IMR-90 (cell line): ENCODE measurements around the gene PGA3.

ENCODE experiments used
- BHLHE40 ChIP-seq: fragments of 150-350 bp; IDR thresholded peaks from 2 replicates; pipeline ENCODE4 v1.6.1; 2016; ENCODE audit warnings: mild to moderate bottlenecking, low read depth, low read length
- CEBPB ChIP-seq: IDR thresholded peaks from 2 replicates; pipeline ENCODE4 v1.6.1; 2012; ENCODE audit warnings: low read depth, low read length, improper control_type of control experiment
- CHD1 ChIP-seq: IDR thresholded peaks from 2 replicates; pipeline ENCODE4 v1.6.1; 2012; ENCODE audit warnings: low read depth, low read length, improper control_type of control experiment
- ELK1 ChIP-seq: fragments of 150-350 bp; IDR thresholded peaks from 2 replicates; pipeline ENCODE4 v1.6.1; 2016; ENCODE audit warnings: low read depth, mild to moderate bottlenecking, low read length, moderate library complexity, borderline replicate concordance
- FOS ChIP-seq: fragments of 150-350 bp; IDR thresholded peaks from 2 replicates; pipeline ENCODE4 v1.6.1; 2016; ENCODE audit warnings: low read depth, low read length
- MAFK ChIP-seq: IDR thresholded peaks from 2 replicates; pipeline ENCODE4 v1.6.1; 2012; ENCODE audit warnings: low read depth, low read length, improper control_type of control experiment
- MXI1 ChIP-seq: IDR thresholded peaks from 2 replicates; pipeline ENCODE4 v1.6.1; 2012; ENCODE audit warnings: low read depth, mild to moderate bottlenecking, low read length, moderate library complexity, borderline replicate concordance
- NFE2L2 ChIP-seq: fragments of 150-350 bp; IDR thresholded peaks from 2 replicates; pipeline ENCODE4 v1.6.1; 2016; ENCODE audit warnings: low read depth, mild to moderate bottlenecking, low read length
- POLR2A ChIP-seq: IDR thresholded peaks from 2 replicates; pipeline ENCODE4 v1.6.1; 2012; ENCODE audit warnings: mild to moderate bottlenecking, low read depth, low read length
- RAD21 ChIP-seq: IDR thresholded peaks from 2 replicates; pipeline ENCODE4 v1.6.1; 2012; ENCODE audit warnings: low read length, improper control_type of control experiment
- RFX5 ChIP-seq: IDR thresholded peaks from 2 replicates; pipeline ENCODE4 v1.8.0; 2012; ENCODE audit warnings: low read depth, mild to moderate bottlenecking, low read length, moderate library complexity
- SMC3 ChIP-seq: fragments of 150-350 bp; IDR thresholded peaks from 2 replicates; pipeline ENCODE4 v1.6.1; 2016; ENCODE audit warnings: low read depth, mild to moderate bottlenecking, antibody characterized with exemption, low read length, moderate library complexity
- TF ChIP-seq, protein P1 (sequence below): conservative IDR thresholded peaks from 2 replicates; pipeline ENCODE4 v1.5.1; 2012; ENCODE audit warnings: mild to moderate bottlenecking, low read depth, low read length, improper control_type of control experiment
- TF ChIP-seq, protein P2 (sequence below): fragments of 150-350 bp; IDR thresholded peaks from 2 replicates; pipeline ENCODE4 v1.6.1; 2017; ENCODE audit warnings: mild to moderate bottlenecking, antibody characterized with exemption, low read length, low read depth

- TF ChIP-seq, protein P1, sequence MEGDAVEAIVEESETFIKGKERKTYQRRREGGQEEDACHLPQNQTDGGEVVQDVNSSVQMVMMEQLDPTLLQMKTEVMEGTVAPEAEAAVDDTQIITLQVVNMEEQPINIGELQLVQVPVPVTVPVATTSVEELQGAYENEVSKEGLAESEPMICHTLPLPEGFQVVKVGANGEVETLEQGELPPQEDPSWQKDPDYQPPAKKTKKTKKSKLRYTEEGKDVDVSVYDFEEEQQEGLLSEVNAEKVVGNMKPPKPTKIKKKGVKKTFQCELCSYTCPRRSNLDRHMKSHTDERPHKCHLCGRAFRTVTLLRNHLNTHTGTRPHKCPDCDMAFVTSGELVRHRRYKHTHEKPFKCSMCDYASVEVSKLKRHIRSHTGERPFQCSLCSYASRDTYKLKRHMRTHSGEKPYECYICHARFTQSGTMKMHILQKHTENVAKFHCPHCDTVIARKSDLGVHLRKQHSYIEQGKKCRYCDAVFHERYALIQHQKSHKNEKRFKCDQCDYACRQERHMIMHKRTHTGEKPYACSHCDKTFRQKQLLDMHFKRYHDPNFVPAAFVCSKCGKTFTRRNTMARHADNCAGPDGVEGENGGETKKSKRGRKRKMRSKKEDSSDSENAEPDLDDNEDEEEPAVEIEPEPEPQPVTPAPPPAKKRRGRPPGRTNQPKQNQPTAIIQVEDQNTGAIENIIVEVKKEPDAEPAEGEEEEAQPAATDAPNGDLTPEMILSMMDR: no peak
- TF ChIP-seq, protein P2, sequence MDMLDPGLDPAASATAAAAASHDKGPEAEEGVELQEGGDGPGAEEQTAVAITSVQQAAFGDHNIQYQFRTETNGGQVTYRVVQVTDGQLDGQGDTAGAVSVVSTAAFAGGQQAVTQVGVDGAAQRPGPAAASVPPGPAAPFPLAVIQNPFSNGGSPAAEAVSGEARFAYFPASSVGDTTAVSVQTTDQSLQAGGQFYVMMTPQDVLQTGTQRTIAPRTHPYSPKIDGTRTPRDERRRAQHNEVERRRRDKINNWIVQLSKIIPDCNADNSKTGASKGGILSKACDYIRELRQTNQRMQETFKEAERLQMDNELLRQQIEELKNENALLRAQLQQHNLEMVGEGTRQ: no peak
- TF ChIP-seq RFX5 (no peak), POLR2A (no peak), SMC3 (no peak), CHD1 (no peak), BHLHE40 (no peak), MXI1 (no peak), ELK1 (no peak), RAD21 (no peak), MAFK (no peak), FOS (no peak), NFE2L2 (no peak), CEBPB (no peak)
Measured at GRCh38 chr11:61201476-61201875, 1.8 kb upstream of the PGA3 start.
